Lower leg skin (tissue), 4 donors: ENCODE measurements around the gene ABHD16A. TPM values are rescaled to one million over a fixed set of nuclear protein-coding genes. Genes with fewer than 3 reads are reported as not detected.

Experiments
- DNase-seq, 2 donors: peaks; one replicate each; pipeline ENCODE4 v3.0.0-alpha.2; 2019; ENCODE audit warnings: low spot score in 2 of 2
- H3K4me3 ChIP-seq: fragments of 200-600 bp; sonication (generic); 2 replicates; pipeline ENCODE4 v1.5.1; 2017; ENCODE audit warnings: mild to moderate bottlenecking, low read depth; ENCODE audit not compliant: poor library complexity, severe bottlenecking
- POLR2A ChIP-seq, 2 donors: fragments of 450-650 bp; IDR thresholded peaks; one replicate each; pipeline ENCODE4 v1.6.1; 2016 to 2017; ENCODE audit warnings: antibody characterized with exemption in 2 of 2, mild to moderate bottlenecking in 1 of 2, moderate library complexity in 1 of 2
- WGBS, 2 donors: methylation state at CpG; one replicate each; pipeline ENCODE4 v1.1.5; 2018; 5-methylcytosine and 5-hydroxymethylcytosine counted together
- intact Hi-C: fragments of 100-400 bp; cut with DNase I; formaldehyde crosslinking; loops from one replicate; pipeline ENCODE4 v1.15.0; 2023; ENCODE audit warnings: low total_unique reads
- total RNA-seq, 4 donors: library from RNA; depleted of rRNA; stranded (reverse); fragments of >200 nt; gene quantifications; one replicate each; pipeline ENCODE4 v1.1.0, GENCODE V29; 2016
- TF ChIP-seq, protein P1 (sequence below), 3 donors: fragments of 450-650 bp; IDR thresholded peaks; one replicate each; pipeline ENCODE4 v1.5.1; 2016; ENCODE audit warnings: antibody characterized with exemption in 3 of 3, mild to moderate bottlenecking in 3 of 3, moderate library complexity in 2 of 3

Gene ABHD16A
- total RNA-seq, 4 donors from 2014 or later, result 49.9 to 61.8 (median 52.0) TPM

DNA sequence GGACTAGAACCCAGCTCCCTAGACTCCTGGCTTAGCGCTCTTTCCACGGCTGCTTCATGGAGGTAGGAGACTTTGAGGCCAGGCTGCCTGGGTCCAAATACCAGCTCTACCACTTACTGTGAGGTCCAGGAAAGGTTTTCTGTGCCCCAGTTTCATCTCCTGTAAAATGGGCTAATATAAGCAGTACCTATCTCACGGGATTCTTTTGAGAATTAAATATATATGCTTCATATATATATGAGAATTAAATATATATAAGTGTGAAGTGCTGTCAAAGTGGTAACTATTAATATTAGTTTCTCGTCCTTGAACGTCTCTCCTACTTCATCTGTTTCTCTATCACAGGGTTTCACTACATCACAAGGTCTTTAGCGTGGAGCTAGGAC, 12.1 kb downstream of the ABHD16A start:
- intact Hi-C loops, result no loop called here
- WGBS, 2 donors, result 90 to 92% methylated on average over 6 of the region's 6 CpGs
- no peak for TF ChIP-seq POLR2A (IDR thresholded peaks at IDR 0.05)
- TF ChIP-seq, protein P1, sequence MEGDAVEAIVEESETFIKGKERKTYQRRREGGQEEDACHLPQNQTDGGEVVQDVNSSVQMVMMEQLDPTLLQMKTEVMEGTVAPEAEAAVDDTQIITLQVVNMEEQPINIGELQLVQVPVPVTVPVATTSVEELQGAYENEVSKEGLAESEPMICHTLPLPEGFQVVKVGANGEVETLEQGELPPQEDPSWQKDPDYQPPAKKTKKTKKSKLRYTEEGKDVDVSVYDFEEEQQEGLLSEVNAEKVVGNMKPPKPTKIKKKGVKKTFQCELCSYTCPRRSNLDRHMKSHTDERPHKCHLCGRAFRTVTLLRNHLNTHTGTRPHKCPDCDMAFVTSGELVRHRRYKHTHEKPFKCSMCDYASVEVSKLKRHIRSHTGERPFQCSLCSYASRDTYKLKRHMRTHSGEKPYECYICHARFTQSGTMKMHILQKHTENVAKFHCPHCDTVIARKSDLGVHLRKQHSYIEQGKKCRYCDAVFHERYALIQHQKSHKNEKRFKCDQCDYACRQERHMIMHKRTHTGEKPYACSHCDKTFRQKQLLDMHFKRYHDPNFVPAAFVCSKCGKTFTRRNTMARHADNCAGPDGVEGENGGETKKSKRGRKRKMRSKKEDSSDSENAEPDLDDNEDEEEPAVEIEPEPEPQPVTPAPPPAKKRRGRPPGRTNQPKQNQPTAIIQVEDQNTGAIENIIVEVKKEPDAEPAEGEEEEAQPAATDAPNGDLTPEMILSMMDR (IDR thresholded peaks at IDR 0.05), result no peak
- DNase-seq, result no peak
- no peak overlapping the region for H3K4me3 ChIP-seq

DNA sequence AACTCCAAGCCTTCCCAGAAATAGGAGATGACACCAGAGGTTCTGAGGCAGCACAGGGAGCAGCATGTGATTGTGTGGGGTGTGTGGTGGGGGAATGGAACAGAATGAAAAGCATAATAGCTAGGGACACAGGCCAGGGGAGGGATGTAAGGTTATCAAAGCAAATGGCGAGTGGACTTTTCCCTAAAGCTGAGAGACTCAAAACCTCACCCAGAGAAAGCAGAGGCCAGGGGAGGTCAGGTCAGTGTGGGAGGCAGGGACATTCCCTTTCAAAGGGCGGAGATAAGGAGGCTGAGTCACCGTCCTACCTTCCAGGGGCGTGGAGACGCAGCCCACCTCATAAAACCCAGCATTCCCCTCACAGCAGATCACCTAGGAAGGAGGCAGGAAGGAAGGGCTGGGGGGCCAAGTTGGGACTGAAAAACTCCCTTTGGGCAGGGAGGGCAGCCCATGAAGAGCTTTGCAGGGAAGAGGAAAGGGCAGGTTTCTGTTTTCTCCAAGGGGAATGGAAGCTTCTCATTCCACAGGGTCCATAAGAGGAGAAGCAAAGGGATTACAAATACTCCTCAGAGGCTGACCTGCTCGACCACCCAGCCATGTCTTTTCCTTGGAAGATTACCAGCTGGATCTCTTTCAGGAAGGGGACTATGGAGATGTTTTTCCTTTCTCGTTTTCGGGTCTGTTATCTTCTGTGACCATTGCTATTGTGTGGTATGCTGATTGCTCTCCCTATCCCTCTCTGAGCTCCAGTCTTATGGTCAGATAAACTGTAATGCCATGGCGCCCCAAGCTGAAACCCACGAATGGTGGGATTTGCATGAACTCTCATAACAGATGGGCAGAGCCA, 12.7 kb downstream of the ABHD16A start:
- H3K4me3 ChIP-seq, result no peak overlapping the region
- WGBS, 2 donors, result 68 to 76% methylated on average over 10 of the region's 10 CpGs
- intact Hi-C loops, result no loop called here
- TF ChIP-seq, protein P1 (IDR thresholded peaks at IDR 0.05), result no peak
- TF ChIP-seq POLR2A (IDR thresholded peaks at IDR 0.05), result no peak
- no peak for DNase-seq

DNA sequence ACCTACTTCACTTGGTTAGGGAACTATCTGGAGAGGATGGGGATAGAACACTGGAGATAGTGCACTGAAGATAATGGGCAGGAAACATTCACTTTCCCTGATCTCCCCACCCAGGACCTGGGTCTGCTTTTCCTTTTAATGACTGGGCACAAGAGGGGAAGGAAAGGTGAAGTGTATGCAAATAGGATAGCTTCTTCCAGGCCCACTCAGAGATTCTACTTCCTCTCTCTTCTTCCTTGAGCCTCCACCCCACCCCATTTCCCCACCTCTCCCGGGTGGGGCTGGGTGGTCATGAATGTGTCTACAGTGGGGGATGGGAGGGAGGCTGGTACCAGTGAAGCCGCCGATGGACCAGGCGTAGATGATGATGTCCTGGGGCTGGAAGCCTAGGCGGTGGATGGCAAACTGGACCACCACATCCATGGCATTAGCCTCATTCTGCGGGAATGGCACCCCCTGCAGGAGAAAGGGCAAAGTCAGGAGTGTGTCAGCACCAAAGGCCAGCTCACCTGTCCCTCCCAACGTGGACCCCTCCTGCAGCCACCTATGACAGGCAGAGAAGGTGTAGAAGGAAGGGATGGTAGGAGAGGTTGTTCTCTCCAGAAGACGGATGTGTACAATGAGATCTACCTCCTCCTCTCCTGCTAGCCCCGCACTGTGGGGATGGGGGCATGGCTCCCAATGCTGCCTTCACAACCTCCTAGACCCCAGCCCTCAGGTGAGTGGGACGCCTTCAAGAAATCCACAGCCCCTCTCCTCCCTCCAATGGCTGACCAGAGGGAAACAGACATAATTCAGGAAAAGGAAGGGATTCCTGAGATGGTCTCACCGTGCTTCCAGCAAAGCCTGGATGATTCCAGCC, 13.6 kb downstream of the ABHD16A start:
- TF ChIP-seq, protein P1 (IDR thresholded peaks at IDR 0.05), result no peak
- TF ChIP-seq POLR2A (IDR thresholded peaks at IDR 0.05), result no peak
- intact Hi-C loops, result loop anchor here (5.0 kb wide), 1 partner anchor 78 kb away; no protein-coding TSS in a partner anchor
- 82 to 84% methylated on average over 11 of the region's 11 CpGs for WGBS, 2 donors
- no peak overlapping the region for H3K4me3 ChIP-seq
- no peak for DNase-seq

DNA sequence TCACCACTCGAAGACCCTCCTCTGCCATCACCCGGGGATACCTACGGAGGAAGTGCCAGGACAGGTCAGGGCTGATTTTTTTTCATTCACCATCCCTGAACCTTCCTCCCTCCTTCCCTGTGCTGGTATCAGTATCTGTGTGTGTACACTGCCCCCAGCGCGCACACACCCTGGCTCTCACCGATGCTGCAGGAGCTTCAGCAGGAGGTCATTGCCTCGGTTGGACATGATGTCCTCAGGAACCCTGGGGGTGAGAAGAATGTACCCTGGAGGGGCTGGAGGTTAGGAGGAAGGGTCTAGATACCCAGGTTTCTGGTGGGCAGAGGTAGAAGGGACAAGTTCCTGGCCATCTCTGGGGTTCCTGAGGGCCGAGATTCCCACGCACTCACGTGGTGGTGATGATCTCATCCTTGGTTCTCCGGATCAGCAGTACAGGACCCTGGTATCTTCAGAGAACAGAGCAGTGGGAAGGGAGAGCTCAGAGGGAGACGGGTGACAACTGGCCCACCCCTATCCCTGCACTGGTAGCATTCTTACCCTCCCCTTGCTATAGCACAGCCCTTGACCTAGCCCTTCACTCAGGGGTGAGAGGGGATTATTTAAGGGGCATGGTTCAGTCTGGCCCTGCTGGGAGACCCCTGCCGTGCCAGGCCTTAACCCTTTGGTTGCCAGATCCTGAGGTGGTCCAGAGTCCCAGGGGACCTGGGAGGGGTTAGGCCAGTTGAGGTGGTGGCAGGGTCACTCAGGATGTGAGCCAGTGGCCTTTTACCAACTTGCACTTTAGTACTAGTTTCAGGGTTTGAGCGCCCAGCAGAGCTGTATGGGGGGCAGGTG, 15.0 kb downstream of the ABHD16A start:
- H3K4me3 ChIP-seq, result no peak overlapping the region
- intact Hi-C loops, result loop anchor here (5.0 kb wide), 1 partner anchor 79 kb away; no protein-coding TSS in a partner anchor
- DNase-seq, result no peak
- TF ChIP-seq, protein P1 (IDR thresholded peaks at IDR 0.05), result no peak
- TF ChIP-seq POLR2A (IDR thresholded peaks at IDR 0.05), result no peak
- WGBS, 2 donors, result 84% methylated on average over 14 of the region's 14 CpGs

DNA sequence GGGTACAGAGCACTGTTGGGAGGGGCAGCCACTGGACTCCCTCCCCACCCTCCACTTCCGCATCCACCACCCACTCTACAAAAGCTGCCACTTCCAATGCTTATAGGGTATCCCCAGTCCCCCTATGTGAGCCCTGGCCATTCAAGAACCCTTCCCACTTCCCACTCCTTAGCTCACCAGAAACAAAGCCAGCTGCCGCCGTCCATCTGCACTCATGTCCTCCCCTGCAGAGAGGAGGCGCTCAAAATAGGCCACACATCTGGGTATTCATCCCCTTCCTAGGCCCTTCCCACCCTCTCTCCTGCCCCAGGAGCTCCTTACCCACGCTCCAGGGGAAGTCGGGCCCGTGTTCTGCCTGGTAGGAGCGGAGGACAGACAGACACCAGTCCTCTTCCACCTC, 15.8 kb downstream of the ABHD16A start:
- 82 to 84% methylated on average over 8 of the region's 8 CpGs for WGBS, 2 donors
- H3K4me3 ChIP-seq, result no peak overlapping the region
- intact Hi-C loops, result loop anchor here (5.0 kb wide), 1 partner anchor 80 kb away; no protein-coding TSS in a partner anchor
- no peak for DNase-seq
- TF ChIP-seq, protein P1 (IDR thresholded peaks at IDR 0.05), result no peak
- TF ChIP-seq POLR2A (IDR thresholded peaks at IDR 0.05), result no peak
